Activated naive CD4-positive, alpha-beta T cell treated with Interleukin-2 at 50 U/mL for 16 hours (primary cell): ENCODE measurements around the gene PAX2.

Source experiments
- DNase-seq: peaks from one replicate; pipeline ENCODE4 v3.0.0-alpha.2; 2020

The PAX2 gene

GRCh38 chr10:100760726-100761125, 15.3 kb downstream of the PAX2 start:
- no peak for DNase-seq

- DNase-seq, result no peak
Measured at GRCh38 chr10:100761191-100761590, 15.8 kb downstream of the PAX2 start.

GRCh38 chr10:100763043-100763747, 17.8 kb downstream of the PAX2 start:
- DNase-seq, result no peak

- DNase-seq, result no peak
Measured at GRCh38 chr10:100766693-100767421, 21.5 kb downstream of the PAX2 start.

DNA sequence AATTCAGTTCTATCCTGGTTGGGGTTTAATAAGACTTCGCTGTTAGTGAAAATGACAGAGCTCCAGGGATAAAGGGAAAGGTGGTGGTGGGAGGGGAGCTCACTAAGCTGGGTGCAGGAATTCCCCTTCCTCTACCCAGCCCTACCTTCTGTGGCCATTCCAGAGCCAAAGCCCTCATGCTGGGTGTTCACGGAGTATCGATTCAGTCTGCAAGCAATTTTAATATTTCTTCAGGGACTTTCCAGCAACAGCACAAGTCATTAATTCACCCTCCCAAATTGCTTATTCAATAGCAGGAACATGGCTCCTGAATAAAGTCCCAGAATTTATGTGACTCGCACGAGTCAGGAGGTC, 22.0 kb downstream of the PAX2 start:
- no peak for DNase-seq

DNA sequence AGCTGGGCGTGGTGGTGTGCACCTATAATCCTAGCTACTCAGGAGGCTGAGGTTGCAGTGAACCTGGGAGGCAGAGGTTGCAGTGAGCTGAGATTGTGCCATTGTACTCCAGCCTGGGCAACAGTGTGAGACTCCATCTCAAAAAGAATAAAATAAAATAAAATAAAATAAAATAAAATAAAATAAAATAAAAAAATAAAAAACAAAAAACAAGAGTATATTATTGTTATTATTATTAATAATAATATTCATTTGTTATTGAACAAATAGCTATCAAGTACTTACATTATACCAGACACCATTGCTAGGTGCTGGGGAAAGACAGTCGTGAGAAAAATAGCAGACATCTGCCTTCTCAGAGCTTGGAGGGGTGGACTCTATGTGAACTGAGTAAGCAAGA, 24.1 kb downstream of the PAX2 start:
- no peak for DNase-seq

DNA sequence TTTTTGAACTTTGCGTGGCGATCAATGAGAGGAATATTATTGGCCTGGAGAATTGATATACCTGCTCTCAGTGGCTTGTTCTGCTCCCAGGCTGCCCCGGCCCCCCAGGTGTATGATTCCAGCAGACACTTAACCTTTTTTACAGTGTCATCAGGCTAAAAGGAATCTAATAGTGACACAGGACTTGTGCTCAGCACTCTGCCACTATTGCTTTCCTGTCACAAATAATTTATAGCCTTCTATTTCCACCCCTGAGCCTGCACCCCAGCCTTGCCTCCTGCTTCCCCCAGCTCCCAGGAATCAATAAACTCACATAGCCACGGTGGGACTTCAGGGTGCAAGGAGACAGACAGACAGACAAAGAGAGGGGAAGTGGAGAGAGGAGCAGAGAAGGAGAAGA, 28.3 kb downstream of the PAX2 start:
- DNase-seq, result no peak

GRCh38 chr10:100774223-100774622, 28.8 kb downstream of the PAX2 start:
- DNase-seq, result no peak

DNA sequence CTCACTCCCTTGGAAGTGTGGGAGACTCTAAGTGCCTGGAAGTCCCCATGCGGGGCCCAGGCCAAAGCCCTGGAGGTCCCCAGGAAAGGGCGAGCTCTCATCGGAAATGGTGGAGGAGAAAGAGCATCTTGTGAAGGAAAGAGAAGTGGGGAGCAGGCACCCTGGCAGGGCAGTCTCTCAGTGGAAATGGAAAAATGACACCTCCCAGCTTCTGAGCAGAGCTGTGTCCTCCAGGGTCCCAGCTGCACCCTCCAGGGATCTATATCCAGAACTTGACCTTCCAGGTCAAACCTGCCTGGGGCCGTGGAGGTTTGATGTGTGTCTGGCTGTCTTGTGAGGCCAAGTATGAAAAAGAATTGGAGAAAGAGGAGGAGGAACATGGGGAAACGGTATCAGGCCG, 29.5 kb downstream of the PAX2 start:
- DNase-seq, result no peak

DNA sequence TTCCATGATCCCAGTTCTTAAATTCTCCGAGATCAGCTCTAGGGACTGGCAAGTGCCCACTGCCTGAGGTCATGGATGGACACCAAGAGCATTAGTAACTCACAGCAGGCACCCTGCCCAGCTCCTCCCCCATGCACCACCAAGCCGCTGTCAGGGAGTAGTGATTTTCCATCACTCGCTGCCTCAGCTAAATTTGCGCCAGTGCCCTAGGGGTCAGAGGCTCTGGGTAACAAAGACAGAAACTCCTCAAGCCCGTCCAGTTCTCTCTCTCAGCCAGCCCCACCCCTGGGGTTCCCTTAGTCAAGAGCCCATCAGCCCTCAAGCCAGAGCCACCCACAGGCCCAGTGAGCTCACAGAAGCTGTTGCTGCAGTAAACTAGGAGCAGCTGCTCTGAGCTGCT, 30.0 kb downstream of the PAX2 start:
- no peak for DNase-seq

GRCh38 chr10:100775871-100776270, 30.5 kb downstream of the PAX2 start:
- no peak for DNase-seq

DNA sequence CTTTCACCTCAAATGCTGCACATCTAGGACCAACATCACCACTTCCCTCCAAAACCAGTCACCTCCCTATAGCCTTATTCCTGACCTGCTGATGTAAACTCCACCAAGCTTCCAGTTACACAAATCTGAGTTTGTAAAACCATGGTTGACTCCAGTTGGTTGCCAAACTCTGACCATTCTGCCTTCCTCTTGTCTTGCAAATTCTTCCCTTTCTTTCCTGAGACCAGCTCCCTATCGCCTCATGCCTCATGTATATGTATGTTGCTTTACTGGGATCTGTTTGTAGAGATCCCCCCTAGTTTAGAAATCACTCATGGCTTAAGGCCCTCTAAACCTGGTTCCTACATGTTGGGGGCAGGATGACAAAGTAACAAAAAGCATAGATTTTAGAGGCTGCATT, 31.3 kb downstream of the PAX2 start:
- no peak for DNase-seq

DNA sequence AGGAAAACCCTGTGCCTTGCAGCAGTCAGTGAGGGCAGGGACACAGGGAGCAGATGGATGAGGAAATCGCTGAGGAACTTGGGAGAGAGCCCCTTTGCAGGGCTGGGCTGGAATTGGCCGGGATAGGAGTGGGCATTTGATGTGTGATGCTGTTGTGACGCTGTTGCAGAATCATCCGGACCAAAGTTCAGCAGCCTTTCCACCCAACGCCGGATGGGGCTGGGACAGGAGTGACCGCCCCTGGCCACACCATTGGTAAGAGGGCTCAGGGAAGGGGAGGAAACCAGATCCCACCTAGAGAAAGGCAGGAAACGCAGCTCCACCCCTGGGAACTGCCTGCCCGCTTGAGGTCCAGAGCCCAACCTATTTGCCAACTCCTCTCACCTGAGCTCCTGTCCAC, 33.9 kb downstream of the PAX2 start:
- no peak for DNase-seq

GRCh38 chr10:100780324-100780723, 34.9 kb downstream of the PAX2 start:
- no peak for DNase-seq

DNA sequence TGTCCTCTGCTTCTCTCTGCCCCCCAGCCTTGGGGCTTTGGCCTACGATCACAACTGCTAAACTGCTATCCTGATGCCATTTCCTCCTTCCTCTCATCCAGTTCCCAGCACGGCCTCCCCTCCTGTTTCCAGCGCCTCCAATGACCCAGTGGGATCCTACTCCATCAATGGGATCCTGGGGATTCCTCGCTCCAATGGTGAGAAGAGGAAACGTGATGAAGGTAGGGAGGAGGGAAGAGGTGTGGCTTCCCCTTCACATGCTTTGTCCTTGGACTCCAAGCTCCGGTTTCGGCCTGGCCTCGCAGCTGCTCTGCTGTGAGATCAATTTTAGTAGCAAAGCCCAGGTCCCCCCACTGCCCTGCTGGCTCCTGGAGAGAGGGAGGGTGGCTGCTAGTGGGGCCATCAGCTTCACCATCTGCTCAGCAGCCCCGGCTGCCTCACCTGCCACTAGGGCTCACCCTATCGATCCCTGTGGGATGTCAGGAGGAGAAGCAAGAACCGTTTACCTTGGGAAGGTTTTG, 35.8 kb downstream of the PAX2 start:
- no peak for DNase-seq

DNA sequence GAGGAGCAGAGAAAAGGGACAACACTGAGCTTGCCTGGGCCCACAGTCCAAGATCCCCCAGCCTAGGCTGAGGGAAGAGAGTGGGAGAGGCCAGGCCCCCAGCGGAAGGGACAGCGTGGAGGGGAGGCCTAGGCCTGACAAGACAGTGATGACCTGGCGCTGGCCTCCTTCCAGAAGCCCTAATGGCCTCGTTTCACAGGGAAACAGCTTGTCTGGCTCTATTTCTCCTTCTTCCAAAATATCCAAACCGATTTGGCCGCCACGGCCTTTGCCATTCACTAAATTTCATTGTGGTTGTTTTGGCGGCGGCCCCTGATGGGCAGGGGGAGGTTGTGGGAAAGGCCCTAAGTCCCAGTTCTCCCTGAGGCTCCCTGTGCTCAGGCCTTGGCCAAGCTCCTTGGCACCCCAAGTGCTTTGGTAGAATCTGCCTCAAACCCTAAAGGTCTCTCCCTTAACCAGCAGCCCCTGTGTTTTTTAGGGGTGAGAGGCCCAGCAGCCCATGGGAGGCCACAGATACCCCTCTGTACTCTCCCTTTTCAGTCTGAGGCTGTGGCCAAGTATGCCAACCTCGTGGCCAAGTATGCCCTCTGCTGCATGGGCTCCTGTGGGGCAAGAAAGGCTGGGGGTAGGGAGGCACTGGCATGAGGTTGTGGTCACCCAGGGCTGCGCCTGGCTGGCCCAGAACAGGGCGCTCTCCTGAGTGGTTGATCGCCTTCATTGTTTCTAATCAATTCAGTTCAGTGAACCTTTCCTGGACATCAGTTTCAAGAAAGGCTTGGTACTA, 37.3 kb downstream of the PAX2 start:
- no peak for DNase-seq

GRCh38 chr10:100784126-100784525, 38.7 kb downstream of the PAX2 start:
- DNase-seq, result no peak

DNA sequence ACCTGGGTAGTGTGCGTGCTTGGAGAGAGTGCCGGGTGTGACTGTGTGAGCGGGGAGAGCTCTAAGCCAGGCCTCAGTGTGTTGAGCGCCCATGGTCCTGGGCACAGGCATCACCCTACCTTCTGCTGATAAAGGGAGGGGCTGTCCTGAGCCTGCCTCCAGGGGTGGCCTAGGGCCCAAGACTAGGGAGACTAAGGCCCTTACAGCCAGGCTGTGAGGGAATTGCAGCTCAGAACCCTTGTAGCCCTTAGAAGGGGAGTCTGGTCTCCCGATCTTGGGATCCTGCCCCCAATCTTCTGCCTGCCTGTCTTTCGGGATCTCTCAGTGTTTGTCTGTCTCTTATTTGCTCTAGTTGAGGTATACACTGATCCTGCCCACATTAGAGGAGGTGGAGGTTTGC, 41.2 kb downstream of the PAX2 start:
- DNase-seq, result no peak

DNA sequence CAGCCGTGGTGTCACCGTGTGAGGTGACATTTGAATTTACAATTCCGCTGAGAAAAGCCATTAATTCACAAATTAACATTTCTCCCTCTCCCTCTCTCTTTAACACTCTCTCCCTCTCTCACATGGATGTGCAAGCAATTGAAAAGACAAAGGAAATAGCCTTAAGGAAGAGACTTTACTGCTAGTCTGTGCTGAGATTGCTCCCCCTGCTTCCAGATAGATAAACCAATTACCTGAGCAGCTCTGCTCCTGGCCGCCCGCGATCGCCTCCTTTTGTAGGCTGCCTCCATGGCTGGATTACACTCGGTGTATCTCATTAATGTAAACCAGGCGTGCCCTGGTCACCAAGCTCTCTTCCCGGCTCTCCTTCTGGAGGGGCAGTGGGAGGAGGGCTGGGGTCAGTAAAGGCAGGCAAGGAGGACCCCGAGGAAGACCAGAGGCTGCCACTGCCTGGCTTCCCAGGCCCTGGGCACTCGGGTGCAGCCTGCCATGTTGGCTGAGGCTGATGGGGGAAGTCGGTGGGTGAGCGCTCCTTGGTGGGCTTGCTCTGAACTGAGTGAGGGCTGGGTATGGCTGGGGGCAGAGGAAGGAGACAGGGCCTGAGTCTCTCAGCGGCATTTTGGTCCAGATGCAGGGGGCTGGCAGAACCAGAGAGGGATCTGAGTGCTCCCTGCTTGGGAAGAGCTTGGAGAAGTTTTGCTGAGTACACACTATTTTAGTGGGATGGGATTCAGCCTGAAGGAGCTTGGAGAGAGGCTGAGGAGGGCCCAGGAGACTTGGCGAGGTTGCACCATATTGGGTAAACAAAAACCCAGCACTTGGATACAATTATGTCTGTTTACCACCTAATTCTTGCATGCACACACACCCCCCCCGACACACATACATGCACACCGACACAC, 42.9 kb downstream of the PAX2 start:
- no peak for DNase-seq

- DNase-seq, result no peak
Measured at GRCh38 chr10:100790761-100791208, 45.4 kb downstream of the PAX2 start.

- DNase-seq, result no peak
Measured at GRCh38 chr10:100791369-100792058, 46.1 kb downstream of the PAX2 start.

GRCh38 chr10:100792574-100792973, 47.2 kb downstream of the PAX2 start:
- DNase-seq, result no peak
